WERI-Rb-1 (cell line): ENCODE results near the gene UACA.

Experiments used
- DNase-seq: peaks from one replicate; pipeline ENCODE4 v3.0.0-alpha.2; 2020
- H3K27ac ChIP-seq: fragments of 250-450 bp; sonication (Bioruptor Pico); 2 replicates; pipeline ENCODE4 v1.5.1; 2020; ENCODE audit warnings: mild to moderate bottlenecking, moderate library complexity
- H3K27me3 ChIP-seq: fragments of 250-450 bp; sonication (Bioruptor Pico); 2 replicates; pipeline ENCODE4 v1.5.1; 2021; ENCODE audit warnings: mild to moderate bottlenecking, low read depth, moderate library complexity; ENCODE audit not compliant: insufficient read depth, severe bottlenecking
- H3K36me3 ChIP-seq: fragments of 250-450 bp; sonication (Bioruptor Pico); 2 replicates; pipeline ENCODE4 v1.5.1; 2020; ENCODE audit warnings: mild to moderate bottlenecking, moderate library complexity
- H3K4me3 ChIP-seq: 2 replicates; pipeline ENCODE4 v1.5.1; 2011; ENCODE audit warnings: low read depth, mild to moderate bottlenecking, control low read depth, low read length
- H3K9me3 ChIP-seq: fragments of 250-450 bp; sonication (Bioruptor Pico); 2 replicates; pipeline ENCODE4 v1.5.1; 2021; ENCODE audit warnings: mild to moderate bottlenecking, moderate library complexity; ENCODE audit not compliant: severe bottlenecking
- TF ChIP-seq, protein P1 (sequence below): IDR thresholded peaks from 2 replicates; pipeline ENCODE4 v1.5.1; 2011; ENCODE audit warnings: low read depth, mild to moderate bottlenecking, control low read depth, inconsistent platforms, low read length

The UACA gene

DNA sequence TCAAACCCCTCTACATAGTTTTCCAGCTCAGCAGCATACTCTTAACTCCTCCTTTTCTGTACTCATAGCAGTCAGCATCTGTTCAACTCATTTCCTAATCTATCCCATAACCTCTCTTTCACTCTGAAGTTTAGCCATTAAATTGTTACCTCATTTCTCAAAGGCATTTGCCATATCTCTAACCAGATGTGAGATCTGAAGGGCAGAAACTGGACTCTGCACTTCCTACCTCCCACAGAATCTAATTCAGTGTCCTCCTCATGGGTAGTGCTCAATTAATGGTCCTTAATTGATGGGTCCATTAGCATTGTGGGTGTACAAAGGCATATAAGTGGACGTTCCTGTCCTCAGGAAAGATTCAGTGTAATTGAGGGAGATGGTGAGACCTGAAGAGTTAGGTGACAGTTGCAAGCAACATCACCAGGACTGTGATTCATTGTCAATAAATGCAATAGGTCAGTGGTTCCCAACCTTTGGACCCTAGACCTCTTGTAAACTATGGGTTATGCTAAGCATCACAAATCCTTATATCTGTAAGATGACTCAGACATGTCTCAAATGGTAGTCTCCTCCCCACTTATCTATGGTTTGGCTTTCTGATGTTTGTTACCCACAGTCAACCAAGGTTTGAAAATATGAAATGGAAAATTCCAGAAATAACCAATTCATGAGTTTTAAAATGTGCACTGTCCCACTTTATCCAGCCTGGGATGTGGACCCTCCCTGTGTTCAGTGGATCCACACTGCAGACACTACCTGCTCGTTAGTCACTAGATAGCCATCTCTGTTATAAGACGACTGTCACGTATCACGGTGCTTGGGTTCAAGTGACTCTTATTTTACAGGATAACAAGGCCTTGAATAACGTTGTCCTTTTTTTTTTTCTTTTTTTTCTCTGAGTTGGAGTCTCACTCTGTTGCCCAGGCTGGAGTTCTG, 25.0 kb upstream of the UACA start:
- TF ChIP-seq, protein P1, sequence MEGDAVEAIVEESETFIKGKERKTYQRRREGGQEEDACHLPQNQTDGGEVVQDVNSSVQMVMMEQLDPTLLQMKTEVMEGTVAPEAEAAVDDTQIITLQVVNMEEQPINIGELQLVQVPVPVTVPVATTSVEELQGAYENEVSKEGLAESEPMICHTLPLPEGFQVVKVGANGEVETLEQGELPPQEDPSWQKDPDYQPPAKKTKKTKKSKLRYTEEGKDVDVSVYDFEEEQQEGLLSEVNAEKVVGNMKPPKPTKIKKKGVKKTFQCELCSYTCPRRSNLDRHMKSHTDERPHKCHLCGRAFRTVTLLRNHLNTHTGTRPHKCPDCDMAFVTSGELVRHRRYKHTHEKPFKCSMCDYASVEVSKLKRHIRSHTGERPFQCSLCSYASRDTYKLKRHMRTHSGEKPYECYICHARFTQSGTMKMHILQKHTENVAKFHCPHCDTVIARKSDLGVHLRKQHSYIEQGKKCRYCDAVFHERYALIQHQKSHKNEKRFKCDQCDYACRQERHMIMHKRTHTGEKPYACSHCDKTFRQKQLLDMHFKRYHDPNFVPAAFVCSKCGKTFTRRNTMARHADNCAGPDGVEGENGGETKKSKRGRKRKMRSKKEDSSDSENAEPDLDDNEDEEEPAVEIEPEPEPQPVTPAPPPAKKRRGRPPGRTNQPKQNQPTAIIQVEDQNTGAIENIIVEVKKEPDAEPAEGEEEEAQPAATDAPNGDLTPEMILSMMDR: no peak
- no peak overlapping the region for H3K27ac ChIP-seq
- no peaks in the 10 kb centered on the region for H3K36me3 ChIP-seq
- no peak overlapping the region for H3K4me3 ChIP-seq
- H3K27me3 ChIP-seq: no peaks in the 10 kb centered on the region
- no peak for DNase-seq
- no peaks in the 10 kb centered on the region for H3K9me3 ChIP-seq

DNA sequence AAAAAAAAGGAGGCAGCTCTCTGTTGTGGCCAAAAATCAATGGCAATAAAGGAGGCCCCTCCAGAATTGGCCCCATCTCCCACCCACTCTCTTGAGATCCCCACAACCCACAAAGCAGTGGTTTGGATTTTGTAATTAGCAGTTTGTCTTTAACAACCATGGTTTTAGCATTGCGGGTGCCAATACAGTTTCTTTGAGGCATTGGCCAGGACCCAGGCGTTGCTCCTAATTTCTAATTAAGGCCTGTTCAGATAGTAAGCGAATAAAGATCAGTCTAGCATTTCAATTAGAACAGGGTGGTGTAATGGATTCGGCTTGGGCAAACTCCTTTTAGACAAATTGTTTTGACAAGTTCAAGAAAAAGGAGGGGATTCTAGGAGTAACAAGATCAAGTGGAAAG, 23.6 kb upstream of the UACA start:
- Histone ChIP-seq H3K27me3 (no peaks in the 10 kb centered on the region), H3K36me3 (no peaks in the 10 kb centered on the region), H3K27ac (no peak overlapping the region), H3K9me3 (no peaks in the 10 kb centered on the region), H3K4me3 (no peak overlapping the region)
- TF ChIP-seq, protein P1: no peak
- no peak for DNase-seq

DNA sequence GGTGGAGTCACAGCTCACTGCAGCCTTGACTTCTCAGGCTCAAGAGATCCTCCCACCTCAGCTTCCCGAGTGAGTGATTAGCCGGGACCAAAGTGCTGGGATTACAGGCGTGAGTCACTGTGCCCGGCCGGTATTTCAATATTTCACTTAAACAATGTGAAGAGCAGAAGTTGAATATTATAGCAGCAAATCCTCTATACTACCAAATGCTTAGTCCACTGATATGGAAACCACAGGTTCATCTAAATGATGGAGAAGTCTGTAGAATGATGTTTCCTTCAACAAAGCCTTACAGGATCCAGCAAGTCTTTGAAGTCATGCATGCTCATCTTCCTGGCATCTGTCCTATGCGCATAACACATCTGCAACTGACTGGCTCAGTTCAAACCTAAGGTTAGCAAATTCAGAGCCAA, 20.3 kb upstream of the UACA start:
- TF ChIP-seq, protein P1: no peak
- DNase-seq: peak; percentile 50
- Histone ChIP-seq H3K36me3 (no peaks in the 10 kb centered on the region), H3K27me3 (no peaks in the 10 kb centered on the region), H3K4me3 (no peak overlapping the region), H3K27ac (no peak overlapping the region), H3K9me3 (no peaks in the 10 kb centered on the region)

DNA sequence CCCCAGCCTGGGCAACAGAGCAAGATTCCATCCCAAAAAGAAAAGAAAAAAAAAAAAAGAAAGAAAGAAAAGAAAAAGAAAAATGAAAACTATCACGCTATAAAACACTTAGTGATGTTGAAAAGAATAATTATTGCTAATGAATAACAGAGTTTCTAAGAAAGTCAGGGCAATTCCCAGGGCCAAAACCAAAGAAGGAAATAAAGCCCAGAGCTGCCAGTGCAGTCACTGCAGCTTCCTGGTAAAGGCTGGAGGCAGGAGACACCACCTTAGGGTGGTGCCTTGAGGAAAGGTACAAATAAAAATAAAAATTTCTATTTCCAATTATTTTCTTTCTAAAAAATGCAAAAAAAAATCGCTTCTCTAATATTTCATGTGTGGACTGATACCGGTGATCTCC, 19.7 kb upstream of the UACA start:
- Histone ChIP-seq H3K4me3 (no peak overlapping the region), H3K9me3 (no peaks in the 10 kb centered on the region), H3K36me3 (no peaks in the 10 kb centered on the region), H3K27me3 (no peaks in the 10 kb centered on the region), H3K27ac (no peak overlapping the region)
- TF ChIP-seq, protein P1: no peak
- no peak for DNase-seq

DNA sequence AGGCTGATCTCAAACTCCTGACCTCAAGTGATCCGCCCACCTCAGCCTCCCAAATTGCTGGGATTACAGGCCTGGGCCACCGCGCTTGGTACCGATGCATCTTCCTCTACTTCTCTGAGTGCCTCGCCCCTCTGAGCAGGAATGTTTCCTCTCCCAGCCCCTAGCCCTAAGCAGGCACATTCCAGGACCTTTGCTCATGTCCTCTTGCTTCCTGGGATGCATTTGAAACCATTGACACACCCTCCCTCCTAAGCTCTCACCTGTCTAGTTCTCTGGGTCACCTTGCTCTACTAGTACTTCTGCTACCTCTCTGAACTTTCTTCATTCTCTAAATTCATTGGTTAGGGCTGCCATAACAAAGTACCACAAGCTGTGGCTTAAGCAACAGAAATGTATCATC, 17.9 kb upstream of the UACA start:
- H3K27me3 ChIP-seq: no peaks in the 10 kb centered on the region
- TF ChIP-seq, protein P1: no peak
- no peak overlapping the region for H3K4me3 ChIP-seq
- H3K27ac ChIP-seq: no peak overlapping the region
- H3K36me3 ChIP-seq: no peaks in the 10 kb centered on the region
- H3K9me3 ChIP-seq: no peaks in the 10 kb centered on the region
- no peak for DNase-seq
